Measurements from ENCODE around the gene KDELR3.

Gene KDELR3

DNA sequence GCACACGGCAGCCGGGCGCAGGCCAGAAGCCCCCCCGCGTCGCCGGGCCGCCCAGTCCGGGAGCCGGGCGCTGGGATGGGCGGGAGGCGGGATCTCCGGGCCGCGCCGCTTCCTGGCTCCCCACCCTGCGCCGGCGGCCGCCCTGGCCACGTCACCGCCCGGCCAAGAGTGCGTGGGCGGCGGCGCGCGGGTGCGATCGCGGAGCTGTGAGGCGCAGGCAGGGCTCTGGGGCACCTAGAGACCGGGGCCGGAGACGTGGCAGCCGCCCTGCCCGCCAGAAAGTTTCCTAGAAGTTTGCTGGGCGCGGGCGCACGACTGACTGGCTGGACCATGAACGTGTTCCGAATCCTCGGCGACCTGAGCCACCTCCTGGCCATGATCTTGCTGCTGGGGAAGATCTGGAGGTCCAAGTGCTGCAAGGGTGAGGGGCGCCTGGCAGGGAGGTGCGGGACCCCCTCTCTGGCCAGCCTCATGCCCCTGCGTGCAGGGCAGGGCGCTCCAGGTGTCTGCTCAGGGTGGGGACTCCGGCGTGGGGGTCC lies at the start of gene KDELR3:
Gene KDELR3 (plus strand): TSS at position 193 of the 539 bp plus-strand sequence. CDS start 138 bp downstream, at position 331.
- DNase-seq = peak; percentile 45

DNA sequence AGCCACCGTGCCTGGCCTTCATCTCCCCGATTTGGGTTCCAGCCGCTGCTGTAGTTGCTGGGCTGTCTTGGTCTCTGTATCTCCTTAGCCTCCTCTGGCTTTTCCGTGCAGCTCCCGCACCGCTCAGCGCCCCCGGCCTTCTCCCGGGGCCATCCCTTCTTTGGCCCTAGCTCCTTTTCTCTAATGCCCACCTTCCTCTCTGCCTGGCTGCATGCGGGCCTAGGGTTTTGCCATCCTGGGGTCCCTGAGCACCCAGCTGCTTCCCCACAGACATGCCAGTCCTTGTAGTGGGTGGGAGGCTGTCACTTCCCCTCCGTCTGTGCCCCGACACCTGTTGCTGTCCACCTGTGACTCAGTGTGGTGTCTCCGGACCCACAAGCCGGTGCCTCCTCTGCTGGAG lies 49.3 kb upstream of the KDELR3 start:
- DNase-seq = no peak

DNA sequence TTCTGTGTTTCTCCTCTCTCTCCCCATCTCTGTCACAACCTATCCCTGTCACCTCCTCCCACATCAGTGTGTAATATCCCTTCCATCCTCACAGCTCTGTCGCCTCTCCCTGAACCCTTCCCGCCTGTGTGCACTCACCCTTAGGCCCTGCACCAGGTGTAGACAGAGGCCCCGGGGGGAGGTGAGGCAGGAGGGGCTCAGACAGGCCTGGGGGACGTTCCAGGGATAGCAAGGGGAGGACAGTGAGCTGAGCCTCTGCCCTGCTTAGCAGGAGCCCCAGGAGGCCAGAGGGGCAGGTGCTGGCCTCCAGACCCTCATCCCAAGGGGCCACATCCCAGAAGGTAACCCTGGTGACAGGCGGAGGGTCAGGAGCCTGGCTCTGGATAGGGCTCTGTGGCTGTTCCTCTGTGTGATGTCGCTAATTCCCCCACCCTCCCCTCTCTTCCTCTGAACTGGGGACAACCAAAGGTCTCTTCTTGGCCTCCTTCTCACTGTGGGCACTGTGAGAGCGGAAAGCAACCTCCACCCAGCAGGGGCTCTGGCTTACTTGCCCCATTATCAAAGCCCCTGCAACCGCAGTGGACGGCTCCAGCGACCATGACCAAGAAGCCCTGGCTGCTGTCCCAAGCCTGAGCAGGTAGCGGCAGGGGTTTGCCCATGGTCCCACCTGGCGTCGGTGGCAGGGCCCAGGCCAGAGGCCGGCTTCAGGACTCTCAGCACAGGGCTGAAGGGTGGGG lies 48.6 kb upstream of the KDELR3 start:
- no peak for DNase-seq

DNA sequence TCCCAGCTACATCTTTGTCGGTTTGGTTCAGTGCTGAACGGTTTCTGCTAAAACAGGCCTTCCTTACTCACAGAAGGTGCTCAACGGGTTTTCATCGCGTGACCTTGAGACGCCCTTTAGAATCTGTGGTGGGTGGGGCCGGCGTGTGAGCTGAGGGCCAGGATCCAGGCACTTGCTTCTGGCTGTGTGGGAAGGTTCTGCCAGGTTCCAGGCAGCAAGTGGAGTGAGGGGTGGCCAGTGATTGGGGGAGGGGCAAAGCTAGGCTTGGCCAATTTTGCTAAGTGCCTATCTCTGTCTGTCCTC lies 48.1 kb upstream of the KDELR3 start:
- no peak for DNase-seq

DNA sequence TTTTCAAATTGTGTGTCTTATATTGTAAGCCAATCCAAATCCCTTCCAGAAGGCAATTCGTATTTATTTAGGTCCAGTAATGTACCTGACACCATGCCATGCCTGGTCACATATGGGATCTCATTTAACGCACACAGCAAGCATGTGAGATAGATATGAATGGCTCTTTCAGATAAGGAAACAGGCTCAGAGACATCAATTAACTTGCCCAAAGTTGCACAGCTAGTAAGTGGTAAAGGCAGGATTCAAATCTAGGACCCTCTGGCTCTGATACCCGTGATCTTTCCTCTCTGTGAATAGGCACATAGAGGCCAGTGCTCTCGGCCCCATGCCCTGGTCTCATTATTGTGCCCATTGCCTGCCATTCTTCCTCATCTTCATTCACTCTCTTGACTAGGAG lies 47.2 kb upstream of the KDELR3 start:
- no peak for DNase-seq

DNA sequence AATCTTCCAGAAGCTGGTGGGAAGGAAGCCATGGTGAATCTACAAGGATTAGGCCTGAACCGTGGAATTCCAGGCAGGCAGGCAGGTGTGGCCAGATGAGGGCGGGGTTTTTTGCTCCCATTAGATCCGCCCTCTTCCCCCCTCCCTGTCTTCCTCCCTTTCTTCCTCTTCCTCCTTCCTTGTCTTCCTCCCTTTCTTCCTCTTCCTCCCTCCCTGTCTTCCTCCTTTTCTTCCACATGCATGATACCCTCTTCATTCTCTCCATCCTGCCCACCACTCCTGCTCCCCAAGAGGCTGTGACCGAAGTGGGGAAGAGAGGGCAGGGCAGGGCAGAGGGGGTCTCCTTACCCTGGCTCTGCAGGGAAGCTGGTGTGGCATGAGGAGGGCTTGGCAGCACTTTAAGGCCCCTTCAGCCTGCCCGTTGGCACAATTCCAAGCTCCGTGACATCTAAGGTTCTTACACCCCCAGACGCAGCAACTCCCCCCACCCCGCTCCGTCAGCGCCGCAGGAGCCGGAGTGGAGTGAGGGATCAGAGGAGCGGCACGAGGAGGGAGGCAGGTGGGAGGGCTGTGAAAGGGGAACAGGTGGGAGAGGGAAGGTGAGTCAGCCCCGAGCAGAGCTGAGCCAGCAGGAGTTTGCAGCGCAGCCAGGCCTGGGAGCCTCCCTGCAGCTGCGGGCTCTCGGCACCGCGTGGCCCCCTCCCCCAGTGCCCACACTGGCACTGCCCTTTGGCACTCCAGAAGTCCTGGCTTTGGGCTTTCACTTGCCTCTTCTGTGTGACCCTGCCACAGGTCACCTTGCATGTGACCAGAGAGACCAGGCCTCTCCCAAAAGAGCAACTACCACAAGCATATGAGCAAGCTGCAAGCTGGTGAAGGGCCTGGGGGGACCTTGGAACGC lies 45.0 kb upstream of the KDELR3 start:
- no peak for DNase-seq

DNA sequence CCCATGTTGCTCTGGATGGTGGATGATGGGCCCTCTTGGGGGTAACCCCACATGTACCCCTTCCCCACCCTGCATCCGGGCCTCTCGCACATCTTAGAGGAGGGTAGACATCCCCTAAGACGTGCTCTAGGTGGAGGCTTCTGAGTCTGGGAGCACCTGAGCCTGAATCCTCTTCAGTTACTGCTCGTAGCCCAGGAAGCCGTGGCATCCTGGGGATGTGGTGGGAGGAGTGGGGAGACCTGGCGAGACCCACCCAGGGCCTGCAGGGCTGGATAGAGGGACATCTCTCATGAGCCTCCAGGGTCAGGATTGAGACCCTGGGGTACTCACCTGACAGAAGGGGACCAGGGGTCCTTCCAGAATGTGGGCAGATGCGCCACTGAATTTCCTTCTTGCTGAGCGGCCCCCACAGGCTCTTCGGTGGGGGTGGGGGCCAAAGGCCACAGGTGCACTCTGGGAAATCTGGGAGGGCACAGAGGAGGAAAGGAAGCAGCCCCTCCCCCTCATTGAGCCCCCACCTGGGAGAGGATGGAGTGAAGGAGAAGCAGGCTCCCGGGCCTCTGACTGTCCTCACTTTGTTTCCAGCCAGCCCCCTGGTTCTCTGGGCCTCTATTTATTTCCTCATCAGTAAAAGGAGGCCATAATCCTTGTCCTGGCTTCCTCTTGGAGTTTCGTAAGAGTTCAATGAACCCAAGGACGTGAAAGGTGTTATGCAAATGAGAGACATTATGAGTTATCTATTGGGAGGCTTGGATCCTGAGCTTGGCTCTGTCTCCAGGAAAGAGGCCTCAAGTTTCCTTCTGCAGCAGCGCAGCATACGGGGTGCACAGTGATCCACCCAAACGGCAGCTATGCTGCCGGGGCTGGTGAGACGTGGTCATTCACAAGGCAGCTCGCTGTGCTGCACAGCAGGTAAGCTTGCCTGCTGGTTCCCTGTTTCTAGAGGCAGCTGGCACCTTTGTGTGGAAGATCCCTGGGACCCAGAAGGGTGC lies 44.1 kb upstream of the KDELR3 start:
- DNase-seq = no peak

DNA sequence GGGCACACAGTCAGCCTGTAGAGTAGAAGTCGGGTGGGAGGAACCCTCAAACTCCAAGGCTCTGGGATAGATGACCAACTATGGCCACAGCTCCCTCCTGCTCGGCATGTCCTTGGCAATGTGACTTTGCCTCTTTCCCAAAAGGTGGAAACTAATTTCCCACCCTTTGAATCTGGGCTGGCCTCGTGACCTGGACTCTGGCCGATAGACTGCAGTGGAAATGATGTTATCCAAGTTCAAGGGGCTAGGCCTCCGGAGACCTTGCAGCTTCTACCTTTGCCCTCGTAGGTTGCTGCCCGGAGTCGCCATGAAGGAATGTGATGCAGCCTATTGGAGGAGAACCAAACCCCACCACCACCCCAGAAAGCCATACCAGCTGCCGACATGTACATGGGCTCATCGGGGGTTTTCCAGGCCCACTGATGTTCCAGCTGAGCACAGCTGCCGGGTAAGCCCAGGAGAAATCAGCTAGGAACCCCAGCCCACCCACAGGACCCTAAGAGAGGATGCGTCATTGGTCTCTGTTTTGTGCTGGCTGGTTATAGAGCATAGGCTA lies 43.3 kb upstream of the KDELR3 start:
- DNase-seq = no peak

DNA sequence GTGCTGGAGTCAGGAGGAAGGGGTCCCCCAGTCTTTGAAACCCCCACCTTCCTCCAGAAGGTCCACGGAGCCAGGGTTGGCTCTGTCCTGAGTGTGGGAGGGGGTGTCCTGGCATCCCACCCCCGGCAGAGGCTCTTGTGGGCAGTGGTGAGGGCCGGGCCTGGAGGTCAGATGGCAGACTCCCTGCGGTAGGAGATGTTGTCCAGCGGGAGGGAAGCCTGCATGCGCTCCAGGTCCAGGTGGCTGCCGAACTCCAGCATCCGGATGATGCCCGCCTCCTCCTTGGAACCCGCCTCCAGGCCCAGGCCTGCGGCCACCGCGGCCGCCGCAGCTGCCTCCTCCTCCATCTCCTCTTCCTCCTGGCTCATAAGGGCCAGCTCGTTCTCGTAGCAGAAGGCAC lies 41.3 kb upstream of the KDELR3 start:
- DNase-seq = no peak

DNA sequence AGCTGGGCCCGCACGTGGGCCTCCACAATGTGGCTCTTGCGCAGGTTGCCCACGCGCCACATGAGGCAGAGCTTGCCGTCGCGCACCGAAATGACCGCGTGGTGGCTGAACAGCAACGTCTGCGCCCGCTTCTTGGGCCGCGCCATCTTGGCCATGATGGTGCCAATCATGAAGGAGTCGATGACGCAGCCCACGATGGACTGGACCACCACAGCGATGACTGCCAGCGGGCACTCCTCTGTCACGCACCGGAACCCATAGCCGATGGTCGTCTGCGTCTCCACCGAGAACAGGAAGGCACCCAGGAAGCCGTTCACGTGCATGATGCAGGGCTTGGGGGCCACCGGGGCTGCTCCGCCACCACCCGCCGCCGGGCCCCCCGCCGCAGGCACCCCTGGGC lies 40.4 kb upstream of the KDELR3 start:
- no peak for DNase-seq

DNA sequence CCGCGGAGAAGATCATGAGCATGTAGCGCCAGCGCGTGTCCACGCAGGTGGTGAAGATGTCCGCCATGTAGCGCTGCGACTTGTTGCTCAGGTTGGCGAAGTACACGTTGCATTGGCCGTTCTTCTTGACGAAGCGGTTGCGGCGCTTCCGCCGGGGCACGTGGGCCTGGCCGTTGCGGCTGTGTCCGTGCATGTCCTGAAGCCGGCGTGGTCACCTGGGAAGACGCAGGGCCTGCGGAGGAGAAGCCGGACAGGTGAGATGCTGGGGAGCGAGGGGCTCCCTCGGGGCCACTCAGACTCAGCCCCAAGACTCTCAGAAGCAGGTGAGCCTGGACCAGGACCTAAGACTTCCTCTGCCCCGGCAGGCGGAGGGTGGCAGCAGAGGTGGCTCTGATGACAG lies 40.0 kb upstream of the KDELR3 start:
- no peak for DNase-seq

DNA sequence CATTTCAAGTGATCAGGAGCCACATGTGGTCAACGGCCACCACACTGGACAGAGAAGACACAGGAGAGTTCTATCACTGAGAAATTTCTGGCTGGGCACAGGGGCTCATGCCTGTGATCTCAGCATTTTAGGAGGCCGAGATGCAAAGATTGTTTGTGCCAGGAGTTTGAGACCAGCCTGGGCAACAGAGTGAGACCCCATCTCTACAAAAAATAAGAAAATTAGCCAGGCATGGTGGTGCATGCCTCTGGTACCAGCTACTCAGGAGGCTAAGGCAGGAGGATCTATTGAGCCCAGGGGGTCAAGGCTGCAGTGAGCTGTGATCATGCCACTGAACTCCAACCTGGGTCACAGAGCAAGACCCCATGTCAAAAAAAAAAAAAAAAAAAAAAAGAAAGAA lies 39.2 kb upstream of the KDELR3 start:
- no peak for DNase-seq

DNA sequence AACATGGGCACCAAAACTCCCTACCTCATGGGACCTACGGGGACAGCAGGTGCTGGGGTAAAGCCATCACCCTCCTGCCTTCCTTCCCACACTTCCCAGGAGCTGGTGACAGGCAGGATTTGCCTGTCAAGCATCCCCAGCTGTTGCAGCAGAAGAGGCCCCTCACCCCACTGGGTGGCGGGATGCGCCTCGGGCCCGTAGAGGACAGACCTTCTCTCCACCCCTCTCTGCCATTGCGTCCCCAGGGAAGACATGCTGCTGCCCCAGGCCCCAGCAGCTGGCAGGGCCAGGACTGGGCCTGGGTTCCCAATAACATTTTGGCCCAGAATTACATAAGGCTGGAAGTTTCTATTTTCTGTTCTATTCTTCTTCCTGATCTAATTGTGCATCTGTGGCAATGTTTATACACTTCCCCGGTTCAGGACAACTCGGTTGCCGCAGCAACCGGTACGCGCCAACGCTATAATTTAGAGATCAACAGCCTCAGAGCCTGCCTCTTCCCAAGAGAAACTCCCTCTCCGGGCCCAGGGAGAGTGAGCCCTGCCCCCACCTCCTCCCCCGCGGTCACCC lies 38.3 kb upstream of the KDELR3 start:
- no peak for DNase-seq

DNA sequence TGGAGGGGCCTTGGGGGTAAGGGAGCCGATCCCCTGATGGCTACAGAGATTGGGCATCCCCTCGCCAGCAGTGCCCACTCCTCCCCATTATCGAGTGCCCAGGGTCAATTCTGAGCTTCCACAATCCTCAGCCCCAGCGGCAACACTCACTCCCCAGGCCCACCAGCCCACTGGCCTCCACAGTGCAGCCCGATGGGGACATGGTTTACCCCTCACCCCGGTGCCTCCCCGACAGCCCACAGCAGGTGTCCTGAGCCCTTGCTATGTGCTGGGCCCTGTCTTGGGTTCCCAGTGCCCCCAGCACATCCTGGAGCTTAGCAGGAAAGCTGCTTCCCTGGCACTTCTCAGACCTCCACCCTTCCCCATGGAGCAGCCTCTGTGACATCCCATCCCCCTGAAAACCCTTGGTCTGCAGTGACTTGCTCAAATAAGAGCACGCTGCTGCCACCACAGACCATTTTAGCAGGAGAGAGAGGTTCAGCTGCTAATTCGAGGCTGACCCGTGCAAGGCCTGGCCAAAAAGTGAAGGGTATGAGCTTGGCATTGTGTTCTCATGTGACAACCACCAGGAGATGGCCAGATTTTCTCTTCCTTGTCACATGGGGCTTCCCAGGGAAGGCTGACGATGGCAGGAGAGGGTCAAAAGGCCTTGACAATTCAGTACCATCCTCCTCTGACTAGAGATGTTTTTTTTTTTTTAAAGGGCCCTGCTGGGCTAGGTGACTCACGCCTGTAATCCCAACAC lies 36.5 kb upstream of the KDELR3 start:
- DNase-seq = no peak

DNA sequence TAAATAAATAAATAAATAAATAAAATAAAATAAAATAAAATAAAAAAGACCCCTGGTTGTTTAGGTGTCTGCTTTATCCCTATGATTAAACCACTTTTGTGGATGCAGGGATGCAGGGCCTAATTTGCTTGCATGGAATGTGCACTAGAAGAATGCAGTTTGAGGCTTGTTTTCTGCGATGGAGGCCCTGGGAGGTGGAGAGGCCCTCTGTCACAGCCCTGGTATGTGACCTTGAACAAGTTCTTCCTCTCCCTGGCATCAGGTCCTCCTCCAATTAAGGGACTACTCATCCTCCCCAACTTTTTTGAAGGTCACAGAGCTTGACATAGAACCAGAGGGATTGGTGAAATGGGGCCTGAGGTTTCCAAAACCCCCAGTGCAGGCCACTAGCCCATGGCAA lies 35.6 kb upstream of the KDELR3 start:
- no peak for DNase-seq

DNA sequence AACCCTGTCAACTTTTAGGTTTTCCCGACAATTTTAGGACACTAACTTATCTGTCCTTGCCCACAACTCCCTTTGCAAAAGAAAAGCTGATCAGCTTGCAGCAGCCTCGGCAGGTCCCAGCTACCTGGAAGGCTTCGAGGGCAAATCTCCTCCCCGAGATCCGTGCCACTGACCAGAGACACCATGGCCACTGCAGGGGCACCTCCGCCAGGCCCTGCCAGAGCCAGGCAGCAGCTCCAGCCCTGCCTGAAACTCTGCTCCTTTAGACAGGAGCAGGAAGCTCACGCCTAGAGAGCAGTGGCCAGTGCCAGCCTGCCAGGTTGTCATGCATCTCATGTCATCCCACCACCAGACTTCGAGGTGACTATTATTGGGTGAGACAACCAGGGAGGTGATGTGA lies 34.0 kb upstream of the KDELR3 start:
- no peak for DNase-seq

DNA sequence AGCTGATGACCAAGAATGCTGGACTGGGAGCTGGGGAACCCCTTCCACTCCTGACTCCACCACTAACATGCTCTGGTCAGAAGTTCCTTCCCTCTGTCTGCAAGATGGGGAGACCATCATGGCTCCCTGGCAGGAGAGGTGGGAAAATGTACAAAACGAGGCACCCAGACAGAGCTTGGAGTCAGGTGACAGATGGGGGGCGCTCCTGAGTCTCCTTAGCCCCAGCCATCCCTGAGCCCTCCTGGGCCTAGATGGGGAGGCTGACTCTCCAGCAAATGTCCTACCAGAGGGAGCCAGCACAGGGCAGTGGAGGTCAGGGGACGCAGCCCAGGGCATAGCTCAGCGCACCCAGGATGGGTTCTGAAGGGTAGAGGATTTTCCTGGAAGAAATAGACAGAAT lies 32.9 kb upstream of the KDELR3 start:
- no peak for DNase-seq

DNA sequence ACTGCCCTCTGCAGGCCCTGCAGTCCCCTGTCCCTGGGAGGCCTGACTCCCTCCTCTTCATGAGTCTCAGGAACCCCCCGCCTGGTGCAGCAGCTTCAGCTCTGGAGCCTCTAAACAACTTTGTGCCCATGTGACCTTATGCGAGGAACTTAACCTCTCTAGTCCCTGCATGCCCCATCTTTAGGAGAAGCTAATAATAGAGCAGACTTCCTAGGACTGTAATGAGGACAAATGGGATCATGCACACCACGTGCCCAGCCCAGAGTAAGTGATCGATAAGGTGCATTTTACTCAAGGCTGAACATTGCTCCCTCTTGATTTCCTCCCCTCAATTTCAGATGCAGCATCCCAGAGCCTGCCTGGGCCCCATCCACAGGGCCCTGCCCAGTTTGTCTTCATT lies 31.9 kb upstream of the KDELR3 start:
- DNase-seq = no peak

DNA sequence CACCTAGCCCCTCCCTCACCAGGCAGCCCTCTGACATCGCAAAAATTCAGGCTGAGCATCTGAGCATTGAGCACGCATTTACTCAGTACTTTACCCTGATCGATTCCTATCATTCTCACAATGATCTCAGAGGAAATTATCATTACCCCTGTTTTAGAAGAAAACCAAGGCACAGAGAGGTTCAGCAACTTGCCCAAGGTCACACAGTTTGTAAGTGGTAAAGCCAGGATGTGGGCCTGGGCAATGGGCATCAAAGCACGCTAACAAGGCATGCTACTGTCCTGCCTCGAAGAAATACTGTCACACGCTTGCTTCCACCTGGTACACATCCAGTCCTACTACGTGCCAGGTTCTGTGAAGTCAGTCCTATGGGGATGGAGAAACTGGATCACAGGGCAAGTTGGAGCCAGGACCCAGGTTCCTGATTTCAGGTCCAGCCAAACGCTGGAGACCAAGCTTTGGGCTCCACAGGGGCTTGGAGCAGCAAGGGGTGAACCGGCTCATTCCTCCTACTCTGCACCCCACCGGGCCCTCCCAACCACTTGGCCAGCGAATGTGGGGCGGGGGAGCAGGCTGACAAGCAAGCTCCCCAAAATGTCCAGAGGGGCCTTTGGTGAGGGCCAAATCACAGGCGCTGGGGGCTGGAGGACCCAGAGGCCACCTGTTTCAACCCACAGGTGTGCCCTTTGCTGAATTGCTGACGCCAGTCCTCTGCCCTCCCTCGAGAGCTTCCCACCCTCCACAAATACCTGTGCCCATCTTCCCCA lies 31.1 kb upstream of the KDELR3 start:
- no peak for DNase-seq

DNA sequence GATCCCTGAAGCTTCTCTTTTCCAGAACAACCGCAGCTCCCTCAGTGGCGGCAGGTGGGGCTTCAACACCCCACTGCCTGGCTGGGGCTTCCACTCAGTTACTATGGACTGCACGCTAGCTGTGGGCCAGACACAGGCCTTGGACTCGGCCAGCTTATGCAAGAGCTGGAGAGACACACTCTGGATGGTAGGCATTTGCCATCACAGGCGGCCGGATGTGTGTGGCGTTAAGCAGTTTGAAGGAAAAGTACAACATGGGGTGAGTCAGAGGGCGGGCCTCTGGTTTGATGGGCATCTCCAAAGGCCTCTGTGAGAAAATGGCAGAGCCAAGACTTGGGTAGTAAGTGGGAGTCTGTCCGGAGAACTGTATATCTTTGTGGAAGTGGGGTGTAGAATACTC lies 30.5 kb upstream of the KDELR3 start:
- DNase-seq = no peak

Data from T1000 (cell line).